Measurements from ENCODE around the gene SCIMP.
"Not testable (repeated sequence)": the region's sequence is repeated elsewhere in the genome, so short reads cannot be mapped to it uniquely, and the experiment has no call there.

Gene SCIMP

DNA sequence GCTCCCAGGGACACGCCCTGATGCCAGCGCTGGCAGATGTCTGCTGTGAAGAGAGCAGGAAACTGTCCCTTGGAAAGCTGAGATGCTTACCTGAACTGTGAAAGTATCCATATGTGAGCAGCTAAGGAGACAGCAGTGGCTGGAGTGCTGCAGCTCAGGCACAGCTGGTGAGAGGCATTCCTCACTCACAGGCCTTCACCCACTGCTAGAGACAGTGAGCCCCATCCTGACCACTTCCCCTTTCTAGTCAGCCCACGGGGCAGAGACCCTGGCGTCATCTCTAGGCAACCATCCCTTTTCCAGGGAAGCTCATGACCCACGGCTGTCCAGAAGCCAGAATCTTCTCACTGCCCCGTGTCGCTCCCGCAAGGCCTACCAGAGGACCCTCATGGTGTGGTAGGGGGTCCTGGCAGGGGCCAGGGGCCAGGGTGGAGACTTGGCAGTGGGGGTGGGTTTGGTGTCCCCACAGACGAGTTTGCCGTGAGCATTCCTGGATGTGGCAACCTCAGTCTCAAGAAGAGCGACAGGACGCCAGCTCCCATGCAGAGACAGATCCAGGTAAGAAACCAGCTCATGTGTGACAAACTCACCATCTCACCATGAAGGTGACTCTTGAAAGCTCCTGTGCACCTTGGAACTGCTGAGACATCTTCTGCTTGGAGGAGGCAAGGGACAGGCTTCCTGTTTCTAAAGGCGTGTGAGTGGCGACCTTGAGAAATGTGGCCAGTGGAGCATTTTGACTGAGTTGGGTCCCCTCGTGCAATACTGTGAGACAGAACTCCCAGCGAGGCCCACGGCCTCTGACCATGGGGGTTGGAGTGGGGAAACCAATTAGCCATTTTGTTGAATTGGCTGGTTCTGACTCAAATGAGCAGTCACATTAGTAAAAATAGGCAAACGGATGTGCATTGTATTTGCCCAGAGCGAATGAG, at the start of gene SCIMP:
Gene SCIMP (minus strand): TSS at position 216 of the 932 bp plus-strand sequence. CDS start 105 bp downstream, at position 111.
- peak; percentile 80 for DNase-seq (ENCODE audit: low spot score)

DNA sequence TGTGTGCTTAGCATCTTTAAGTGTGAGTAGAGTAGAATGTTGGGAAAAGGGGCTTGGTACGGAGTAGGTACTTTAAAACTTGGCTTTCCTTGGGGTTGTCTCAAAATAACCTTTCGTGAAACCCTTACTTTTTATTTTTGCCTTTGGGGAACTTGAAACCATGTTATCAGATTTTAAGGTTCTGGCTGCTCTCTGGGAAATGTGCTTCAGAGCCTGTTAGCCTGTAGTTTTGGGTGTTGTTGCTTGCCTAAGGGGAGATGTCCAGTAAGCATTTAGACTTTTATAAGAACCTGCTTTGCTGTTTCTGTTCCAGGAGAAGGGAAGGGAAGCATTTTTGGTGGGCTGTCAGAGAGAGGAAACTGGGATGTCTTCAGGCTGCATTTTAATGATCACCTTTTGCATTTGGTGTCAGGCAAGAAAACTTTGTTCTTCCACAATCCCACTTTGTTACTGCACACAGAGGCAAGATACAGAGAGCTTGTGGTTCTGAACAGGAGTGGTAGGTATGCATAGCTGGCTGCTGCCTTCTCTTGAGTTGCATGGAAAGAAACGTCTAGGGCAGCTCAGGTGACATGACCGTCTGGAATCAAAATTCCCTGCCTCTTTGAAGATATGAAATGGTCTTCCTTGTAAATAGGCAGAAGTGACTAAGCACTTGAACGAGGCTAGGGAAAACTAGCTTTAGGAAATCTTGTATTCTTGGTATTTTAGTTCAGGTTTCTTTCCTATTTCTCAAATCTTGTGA, 49.1 kb upstream of the SCIMP start:
- DNase-seq (ENCODE audit: low spot score), result no peak

DNA sequence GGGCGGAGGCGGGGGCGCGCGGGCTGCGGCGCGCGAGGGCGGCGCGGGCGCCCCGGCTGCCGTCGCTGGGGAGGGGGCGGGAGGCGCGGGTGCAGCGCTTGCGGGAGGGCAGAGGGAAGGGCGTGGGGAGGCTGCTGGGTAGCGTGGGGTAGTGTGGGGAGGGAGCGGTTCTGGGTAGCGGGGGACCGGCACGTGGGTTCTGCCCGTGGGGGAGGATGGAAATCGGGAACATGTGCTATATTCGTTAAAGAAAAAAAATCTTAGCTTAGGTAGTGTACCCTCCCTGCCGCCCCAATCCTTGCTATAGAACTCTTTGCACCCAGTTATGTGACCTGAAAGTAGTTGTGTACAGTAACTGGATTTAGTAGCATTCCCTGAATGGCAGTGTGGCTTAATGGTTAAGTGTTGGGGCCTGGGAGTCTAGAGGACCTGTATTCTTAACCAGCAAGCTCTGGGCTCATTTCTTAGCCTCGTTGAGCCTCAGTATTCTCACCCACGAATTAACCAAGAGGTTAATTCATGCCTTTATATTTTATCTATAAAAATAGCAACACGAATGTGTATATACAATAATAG, 48.1 kb upstream of the SCIMP start:
- no peak for DNase-seq (ENCODE audit: low spot score)

DNA sequence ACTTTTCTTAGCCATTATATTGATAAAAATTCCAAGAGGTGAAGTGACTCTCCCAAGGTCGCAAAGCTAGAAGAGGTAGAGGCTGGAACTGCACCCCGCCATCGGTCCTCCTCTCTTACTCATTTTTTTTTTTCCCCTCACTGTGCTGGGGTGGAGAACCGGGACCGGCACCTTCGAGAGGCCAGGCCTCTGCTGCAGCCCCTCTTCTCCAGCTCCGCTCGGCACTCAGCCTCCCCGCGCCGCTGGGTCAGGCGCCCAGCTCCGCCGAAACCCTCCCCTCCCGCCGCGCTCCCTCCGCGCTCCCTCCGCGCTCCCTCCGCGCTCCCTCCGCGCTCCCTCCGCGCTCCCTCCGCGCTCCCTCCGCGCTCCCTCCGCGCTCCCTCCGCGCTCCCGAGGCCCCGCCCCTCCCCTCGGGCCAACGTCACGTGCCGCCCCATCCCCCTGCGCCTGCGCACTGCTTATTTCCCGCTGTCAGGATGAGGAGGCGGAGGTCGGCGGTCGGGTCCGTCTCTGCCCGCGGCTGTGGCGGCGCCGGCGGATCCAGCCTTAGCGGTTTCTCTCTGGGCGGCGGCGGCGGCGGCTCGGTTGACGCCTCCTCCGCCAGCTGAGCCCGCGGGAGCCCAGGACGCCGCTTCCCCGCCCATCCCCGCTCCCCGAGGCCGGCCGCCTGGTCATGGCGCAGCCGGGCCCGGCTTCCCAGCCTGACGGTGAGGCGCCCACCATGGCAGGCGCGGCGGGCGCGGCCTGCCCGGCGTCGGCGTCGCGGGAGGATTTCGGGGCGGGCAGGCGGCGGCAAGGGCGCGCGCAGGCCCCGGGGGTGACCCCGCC, 47.4 kb upstream of the SCIMP start, which contains the start of gene RABEP1:
Gene RABEP1 (plus strand): TSS at position 471 of the 828 bp plus-strand sequence. CDS start 203 bp downstream, at position 674.
- DNase-seq (ENCODE audit: low spot score), result peak; percentile 91

DNA sequence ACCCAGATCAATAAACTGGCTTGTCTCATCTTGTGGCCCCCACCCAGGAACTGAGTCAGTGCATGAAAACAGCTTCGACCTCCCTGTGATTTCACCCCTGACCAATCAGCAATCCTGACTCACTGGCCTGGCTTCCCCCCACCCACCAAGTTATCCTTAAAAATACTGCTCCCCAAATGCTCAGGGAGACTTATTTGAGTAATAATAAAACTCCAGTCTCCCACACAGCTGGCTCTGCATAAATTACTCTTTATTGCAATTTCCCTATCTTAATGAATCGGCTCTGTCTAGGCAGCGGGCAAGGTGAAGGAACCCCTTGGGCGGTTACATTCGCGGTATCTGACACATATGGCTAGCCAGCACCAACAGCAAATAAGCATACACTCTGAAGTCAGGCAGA, 37.7 kb upstream of the SCIMP start:
- no peak for DNase-seq (ENCODE audit: low spot score)

DNA sequence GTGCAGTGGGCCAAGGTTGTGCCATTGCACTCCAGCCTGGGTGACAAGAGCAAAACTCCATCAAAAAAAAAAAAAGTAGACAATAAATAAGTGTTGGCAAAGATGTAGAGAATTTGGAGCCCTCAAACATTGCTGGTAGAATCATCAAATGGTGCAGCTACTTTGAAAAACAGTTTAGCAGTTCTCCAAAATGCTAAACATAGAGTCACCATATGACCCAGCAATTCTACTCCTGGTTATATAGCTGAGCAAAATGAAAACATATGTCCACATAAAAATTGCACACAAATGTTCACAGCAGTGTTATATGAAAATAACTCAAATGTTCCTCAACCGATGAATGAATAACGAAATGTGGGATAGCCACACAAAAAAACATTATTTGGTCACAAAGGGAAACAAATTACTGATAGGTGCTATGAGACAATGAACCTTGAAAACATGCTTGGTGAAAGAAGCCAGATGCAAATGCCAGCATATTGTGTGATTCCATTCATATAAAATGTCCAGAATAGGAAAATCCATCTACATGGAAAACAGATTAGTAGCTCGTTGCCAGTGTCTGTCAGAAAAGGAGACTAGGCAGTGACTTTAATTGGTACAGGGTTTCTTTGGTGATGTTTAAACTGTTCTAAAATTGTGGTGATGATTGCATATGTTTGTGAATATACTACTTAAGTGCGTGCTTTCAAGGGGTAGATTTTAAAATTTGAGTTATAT, 34.7 kb upstream of the SCIMP start:
- DNase-seq (ENCODE audit: low spot score), result no peak

DNA sequence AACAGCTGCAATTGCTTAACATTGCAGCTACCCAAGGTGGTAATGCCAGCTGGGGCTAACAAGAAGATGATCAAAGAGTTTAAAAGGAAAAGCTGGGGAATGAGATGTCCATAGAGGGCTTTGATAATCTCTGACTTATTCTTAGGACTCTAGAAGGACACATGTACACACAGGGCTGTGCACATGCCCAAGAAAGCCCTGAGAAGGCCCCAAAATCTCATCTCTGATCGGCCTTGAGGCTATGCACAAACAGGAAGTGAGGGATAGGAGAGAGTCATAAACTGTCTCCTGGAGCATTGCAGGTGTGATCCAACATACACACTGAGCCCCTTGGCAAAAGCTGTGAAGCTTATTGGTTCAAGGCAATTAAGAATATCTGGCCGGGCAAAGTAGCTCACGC, 30.2 kb upstream of the SCIMP start:
- no peak for DNase-seq (ENCODE audit: low spot score)

DNA sequence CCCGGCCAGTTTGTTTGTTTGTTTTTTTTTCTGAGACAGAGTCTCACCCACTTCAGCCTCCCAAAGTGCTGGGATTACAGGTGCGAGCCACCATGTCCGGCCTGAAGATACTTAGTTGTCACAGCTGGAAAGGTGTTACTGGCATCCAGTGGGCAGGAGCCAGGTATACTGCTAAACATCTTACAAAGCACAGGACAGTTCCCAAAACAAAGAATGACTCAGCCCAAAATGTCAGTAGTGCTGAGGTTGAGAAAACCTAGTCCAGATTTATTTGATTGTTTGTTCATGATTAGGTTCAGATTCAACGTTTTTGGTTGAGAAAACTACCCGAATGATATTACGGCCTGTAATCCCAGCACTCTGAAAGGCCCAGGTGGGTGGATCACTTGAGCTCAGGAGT, 28.8 kb upstream of the SCIMP start:
- DNase-seq (ENCODE audit: low spot score), result no peak

DNA sequence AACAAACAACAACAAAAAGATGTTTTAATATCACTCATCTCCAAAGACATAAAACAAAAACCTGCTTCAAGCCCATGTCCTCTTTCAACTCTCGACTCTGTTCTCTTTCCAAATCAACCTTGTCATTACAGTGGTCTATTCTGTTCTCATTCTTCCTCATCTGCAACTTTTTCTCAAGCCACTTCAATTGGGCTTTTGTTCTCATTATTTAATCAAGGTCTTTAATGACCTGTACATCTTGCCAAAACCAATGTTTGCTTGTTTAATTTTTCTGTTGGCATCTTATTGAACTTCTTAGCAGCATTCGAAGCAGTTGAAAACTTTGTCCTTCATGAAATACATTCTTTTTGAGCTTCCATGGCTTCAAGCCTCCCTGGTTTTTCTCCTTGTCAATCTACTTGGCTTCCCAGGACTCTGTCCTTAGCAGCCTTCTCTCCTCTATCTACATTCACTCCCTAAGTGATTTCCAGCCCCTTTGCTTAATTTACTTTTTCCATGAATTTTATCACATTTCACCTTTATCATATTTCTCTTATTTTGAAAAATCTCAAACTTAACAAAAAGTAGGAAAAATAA, 27.8 kb upstream of the SCIMP start:
- no peak for DNase-seq (ENCODE audit: low spot score)

DNA sequence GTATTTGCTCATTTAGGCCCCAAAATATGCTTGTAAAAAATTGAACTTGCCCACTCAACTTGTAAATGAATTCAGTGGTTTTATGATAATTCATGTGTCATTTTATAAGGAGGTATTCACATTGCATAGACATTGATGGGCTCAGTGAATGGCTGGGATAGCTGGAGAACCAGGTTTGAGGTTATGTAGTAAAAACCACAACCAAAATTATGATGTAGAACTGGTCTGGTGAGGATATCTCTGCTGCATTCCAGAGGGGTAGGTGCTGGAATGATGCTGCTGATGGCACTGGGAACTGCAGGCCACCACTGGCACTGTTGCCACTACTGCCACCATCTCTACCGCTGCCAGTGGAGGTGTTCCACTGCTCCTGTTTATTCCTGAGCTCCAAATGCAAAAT, 25.9 kb upstream of the SCIMP start:
- no peak for DNase-seq (ENCODE audit: low spot score)

DNA sequence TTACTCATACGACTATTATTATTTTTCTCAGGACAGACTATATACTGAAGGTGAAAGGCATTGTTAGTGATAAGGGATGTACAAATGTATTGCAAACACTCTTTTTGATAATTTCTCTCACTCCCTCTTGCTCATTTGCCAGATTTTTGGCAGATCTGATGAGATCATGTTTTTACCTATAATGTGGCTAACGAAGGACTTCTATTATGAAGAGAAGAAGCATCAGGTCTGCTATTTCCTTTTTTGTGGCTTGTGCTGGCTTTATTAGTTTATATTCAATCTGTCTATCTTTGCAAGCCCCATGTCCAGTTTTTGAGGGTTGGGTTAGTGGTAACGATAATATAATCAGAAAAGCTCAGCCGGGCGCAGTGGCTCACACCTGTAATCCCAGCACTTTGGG, 22.5 kb upstream of the SCIMP start:
- no peak for DNase-seq (ENCODE audit: low spot score)

DNA sequence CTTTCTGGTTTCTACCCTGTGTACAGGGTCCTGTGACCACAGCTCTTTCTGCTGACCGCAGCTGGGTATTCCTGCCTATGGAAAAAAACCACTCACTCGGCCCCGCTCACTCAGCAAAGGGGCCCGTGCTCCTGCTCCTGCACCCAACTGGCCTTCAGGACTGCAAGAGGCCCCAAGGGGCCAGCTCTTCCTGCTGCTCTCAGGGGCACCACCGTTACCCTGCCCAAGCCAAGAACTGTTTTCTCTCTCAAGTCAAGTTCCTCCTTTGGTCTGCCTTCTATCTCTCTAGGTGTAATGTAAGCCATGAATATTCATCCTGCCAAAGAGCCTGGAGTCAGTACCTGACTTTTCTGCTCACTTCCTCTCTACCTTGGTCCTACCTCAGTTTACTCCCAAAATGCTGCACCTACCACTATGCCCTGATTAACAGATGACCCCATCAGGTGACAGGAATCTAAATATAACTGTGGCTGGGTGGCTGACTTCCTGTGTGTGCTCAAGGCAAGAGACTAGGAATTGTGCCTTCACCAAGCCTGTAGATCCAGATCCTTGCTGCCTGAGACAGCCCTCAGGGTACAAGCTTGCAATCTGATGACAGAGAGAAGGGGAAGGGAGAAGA, 20.4 kb upstream of the SCIMP start:
- peak; percentile 53 for DNase-seq (ENCODE audit: low spot score)

DNA sequence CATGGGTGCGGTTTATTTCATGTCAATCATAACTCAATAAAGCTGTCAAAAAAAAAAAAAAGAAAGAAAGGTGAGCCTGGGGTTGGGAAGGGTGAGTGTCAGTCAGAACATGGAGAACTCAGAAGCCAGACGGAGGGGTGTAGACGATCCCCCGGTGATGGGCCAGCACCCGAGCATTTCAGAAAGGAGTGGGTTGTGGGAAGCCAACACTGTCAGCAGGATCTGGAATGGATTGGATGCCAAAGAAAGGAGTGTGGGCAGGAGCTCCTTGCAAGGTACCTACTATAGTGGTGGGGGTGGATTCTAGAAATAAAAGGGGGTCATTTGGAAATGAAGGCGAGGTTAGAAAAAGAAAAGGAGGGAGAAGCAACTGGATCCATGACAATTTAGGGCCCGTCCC, 19.8 kb upstream of the SCIMP start:
- DNase-seq (ENCODE audit: low spot score), result no peak

DNA sequence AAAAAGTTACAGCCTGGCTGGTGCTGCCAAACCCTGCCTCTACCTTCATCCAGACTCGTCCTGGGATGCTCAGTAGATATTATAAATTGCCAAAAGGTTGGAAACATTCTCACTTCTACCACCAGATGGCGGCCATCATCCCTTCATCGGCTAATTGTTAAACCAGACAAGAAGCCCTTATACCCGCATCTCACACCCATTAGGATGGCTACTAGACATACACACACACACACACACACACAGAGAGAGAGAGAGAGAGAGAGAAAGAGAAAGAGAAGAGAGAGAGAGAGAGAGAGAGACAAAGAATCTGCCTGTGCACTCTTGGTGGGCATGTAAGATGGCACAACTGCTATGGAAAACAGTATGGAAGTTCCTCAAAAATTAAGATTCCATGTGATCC, 15.0 kb upstream of the SCIMP start:
- DNase-seq (ENCODE audit: low spot score), result peak; percentile 73

DNA sequence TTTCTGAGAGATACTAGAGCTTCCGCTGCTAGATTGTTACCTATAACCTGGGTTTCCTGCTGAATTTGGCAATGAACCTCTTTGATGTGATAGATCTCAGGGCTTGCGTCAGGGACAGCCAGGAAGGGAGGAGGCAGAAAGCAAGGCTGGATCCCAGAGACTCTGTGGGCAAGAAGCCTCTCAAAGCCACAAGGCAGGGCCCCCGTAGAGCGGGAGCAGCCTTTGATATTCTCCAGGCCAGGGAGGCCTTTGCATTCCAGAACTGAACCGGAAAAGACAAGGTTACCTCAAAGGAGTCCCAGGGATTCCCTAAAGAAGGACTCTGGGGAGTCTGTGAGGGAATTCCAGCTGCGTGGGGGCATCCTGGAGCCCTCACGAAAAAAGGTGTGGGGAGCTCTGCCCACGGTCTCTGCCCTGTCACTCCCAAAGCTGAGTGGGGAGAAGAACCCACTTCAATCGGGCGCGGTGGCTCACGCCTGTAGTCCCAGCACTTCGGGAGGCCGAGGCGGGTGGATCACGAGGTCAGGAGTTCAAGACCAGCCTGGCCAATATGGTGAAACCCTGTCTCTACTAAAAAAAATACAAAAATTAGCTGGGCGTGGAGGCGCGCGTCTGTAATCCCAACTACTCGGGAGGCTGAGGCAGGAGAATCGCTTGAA, 14.3 kb upstream of the SCIMP start:
- DNase-seq (ENCODE audit: low spot score), result no peak

DNA sequence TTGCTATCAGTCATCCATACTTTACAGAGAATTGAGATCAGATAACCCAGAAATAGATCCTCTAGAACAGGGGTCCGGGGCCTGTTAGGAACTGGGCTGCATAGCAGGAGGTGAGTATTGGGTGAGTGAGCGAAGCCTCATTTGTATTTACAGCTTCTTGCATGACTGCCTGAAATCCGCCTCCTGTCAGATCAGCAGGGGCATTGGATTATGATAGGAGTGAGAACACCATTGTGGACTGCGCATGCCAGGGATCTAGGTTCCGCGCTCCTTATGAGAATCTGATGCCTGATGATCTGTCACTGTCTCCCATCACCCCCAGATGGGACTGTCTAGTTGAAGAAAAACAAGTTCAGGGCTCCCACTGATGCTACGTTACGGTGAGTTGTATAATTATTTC, 13.0 kb upstream of the SCIMP start:
- no peak for DNase-seq (ENCODE audit: low spot score)

DNA sequence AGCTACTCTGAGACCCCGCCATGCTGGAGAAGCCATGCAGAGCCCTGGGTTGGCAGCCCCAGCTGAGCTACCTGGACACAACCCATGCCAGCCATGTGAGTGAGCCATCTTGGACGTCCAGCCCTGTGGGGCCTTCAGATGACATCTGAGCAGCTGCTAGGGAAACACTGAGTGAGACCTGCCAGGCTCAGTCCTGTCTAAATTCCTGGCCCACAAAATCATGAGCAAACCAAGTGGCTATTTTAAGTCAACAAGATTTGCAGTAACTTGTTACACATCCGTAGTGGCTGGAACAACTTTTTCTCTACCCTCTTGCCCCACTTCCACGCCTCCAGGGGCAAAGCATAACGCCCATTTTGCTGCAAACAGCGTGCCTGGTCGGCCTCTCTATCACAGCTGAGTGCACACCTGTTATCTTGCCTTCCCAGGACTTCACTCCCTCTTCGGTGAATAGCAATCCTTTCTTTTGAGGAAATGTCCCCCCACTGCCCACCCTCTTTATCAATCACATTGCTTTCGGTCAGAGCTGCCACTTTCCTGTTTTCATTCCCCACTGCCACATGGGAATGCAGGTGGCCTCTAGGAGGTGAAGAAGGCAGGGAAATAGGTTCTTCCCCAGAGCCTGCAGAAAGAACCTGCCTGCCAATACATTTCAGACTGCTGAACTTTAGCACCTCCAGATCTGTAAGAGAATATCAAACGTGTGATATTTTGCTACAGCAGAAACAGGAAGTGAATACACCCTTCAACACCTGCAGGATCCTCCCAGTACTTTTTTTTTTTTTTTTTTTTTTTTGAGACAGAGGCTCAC, 7.4 kb upstream of the SCIMP start:
- peak; percentile 79 for DNase-seq (ENCODE audit: low spot score)

DNA sequence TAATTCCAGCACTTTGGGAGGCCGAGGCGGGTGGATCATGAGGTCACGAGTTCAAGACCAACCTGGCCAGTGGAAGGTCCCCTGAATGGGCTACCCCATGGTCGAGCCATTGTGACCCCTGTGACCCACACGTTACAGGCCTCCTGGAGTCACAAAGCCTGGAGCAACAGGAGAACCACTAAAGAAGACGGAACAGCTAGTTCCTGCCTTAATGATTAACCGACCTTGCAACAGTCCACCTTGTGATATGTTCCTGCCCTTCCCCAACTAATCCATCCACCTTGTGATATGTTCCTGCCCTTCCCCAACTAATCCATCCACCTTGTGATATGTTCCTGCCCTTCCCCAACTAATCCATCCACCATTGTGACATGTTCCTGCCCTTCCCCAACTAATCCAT, 5.1 kb upstream of the SCIMP start:
- not testable (repeated sequence) for DNase-seq (ENCODE audit: low spot score)

DNA sequence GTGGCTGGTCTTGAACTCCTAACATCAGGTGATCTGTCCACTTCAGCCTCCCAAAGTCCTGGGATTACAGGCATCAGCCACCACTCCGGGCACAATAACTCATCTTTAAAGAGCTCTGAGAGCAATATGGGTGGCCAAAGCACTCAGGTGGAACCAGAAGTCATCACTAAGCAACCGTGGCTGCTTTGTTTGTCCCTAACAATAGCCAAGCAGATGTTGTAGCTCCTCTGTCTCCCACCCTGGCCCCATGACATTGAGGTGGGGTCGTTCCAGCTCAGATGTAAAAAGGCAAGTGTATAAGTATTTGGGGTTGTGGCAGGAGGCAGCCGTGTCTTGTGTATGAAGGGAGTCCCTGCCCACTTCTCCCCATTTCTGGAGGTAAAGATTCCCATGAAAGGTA, 3.7 kb upstream of the SCIMP start:
- no peak for DNase-seq (ENCODE audit: low spot score)

Measured in germinal center (tissue), 1 donor.